GM19193 (cell line): Measurements from ENCODE around the gene PAEP.

Experiments
- POLR2A ChIP-seq: IDR thresholded peaks from 4 replicates; pipeline ENCODE4 v1.6.1; 2011; ENCODE audit not compliant: insufficient read depth, insufficient read length; ENCODE audit errors: extremely low read depth

PAEP gene

DNA sequence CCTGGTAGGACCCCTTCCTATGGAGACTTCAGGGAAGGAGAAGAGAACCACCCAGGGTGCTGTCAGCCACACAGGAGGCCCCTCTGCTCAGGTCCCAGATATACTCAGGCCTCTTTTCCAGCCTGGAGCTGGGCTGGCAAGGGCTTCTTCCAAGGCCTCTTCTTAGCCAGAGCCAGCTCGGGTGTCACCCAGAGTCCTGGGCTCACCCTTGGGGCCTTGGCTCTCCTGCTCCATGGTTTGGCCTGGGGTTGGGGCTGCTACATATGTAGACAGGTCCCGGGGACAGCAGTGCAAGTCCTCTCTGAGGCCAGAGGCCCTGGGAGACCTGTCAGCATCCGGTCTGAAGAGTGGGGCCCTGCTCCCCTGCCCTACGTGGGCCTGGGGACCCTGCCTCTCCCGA is 22.8 kb downstream of the PAEP start:
- no peak for TF ChIP-seq POLR2A

DNA sequence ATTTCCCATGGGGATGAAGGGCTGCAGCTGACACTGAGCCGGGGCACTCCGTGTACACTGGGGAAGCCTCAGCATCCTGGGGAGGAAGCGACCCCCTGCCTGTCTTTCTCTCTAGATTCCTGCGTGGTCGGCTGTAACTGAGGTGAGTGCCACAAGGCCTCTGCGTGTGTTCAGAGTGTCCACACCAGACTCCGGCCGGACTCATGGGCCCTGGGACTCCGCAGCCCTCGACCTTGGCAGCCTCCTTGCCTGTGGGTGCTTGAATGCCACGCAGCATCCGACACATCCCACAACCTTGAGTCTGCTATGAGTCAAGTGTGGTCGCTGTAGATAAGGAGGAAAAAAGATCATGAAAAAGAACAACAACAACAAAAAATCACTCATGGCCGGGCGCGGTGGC is 23.4 kb downstream of the PAEP start:
- TF ChIP-seq POLR2A, result no peak

DNA sequence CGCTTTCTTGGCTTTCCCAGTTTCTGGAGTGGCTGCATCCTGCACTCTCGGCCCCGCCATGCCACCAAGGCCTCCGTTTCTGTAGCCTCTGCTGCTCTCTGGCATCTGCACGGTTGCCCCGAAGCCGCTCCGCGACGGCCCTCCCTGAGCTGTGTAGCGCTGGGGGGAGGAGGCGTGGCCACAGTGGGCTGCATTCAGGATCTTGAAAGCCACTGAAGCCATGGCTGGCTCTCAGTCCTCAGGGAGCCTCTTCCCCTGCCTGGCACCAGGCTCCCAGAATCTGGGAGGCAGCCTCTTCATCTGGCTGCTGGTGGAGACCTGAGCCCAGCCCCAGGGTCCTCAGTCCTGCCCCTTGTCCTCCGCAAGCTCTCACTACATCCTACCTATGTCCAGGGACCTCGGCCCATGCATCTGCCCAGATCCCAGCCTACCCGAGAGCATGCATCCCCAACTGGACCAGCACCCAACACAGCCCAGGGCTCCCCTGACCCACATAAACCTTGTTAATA is 25.1 kb downstream of the PAEP start:
- TF ChIP-seq POLR2A, result no peak

DNA sequence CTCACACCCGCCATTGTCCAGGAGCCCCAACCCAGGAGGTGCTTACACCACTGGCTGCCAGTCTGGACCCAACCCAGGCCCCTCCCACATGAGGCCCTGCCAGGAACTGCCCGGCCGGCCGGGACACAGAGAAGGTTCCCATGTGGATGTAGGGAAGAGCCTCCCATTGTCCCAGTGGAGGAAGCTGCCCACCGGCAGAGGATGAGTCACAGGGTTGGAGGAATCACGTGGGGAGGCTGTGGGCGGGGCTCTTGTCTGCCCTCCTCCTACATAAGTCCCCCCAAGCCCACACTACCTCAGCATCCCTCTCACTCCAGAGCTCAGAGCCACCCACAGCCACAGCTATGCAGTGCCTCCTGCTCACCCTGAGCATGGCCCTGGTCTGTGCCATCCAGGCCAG is 26.1 kb downstream of the PAEP start:
- no peak for TF ChIP-seq POLR2A

DNA sequence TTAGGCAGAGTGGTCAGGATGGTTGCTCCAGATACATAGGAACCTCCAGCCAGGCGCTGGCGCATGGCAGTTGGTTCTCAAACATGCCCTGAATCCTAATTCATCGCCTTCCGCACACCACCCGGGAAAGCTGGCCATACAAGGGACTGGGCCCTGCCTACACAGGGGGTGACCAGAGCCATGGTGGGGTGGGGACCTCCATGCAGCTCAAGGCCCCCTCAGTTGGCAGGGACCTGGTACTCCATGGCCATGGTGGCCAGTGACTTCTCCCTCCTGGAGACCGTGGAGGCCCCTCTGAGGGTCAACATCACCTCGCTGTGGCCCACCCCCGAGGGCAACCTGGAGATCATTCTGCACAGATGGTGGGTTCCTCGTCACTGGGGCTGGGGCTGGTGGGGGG is 26.8 kb downstream of the PAEP start:
- no peak for TF ChIP-seq POLR2A

DNA sequence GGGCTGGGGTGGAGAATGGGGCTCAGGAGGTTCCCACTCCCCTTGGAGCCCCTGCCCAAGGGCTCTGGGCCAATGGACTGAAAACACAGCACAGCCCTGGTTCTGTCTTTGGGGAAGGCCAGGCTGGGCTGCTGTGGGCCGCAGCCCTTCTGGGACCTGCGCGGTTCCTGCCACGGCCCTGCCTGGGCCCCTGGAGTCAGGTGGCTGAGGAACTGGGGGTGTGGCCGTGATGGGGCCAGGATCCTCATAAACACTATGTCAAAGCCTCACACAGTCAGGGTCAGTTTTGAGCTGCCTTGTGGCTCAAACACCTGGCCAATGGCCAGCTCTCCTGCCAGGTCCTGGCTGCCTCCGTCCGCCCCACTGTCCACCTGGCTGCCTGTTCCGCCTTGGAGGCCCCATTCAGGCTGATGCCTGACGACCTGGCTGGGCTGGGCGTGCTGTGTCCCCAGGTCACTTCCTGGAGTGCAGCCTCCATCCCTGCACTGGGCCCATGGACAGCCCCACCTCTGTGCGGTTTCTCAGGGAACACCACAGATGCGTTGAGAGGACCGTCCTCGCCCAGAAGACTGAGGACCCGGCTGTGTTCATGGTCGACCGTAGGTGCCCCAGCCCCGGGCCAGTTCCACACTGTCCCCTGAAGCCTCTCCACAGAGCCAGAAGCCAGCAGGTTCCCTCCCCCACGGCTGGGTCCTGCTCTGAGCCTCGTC is 27.5 kb downstream of the PAEP start:
- TF ChIP-seq POLR2A, result no peak

DNA sequence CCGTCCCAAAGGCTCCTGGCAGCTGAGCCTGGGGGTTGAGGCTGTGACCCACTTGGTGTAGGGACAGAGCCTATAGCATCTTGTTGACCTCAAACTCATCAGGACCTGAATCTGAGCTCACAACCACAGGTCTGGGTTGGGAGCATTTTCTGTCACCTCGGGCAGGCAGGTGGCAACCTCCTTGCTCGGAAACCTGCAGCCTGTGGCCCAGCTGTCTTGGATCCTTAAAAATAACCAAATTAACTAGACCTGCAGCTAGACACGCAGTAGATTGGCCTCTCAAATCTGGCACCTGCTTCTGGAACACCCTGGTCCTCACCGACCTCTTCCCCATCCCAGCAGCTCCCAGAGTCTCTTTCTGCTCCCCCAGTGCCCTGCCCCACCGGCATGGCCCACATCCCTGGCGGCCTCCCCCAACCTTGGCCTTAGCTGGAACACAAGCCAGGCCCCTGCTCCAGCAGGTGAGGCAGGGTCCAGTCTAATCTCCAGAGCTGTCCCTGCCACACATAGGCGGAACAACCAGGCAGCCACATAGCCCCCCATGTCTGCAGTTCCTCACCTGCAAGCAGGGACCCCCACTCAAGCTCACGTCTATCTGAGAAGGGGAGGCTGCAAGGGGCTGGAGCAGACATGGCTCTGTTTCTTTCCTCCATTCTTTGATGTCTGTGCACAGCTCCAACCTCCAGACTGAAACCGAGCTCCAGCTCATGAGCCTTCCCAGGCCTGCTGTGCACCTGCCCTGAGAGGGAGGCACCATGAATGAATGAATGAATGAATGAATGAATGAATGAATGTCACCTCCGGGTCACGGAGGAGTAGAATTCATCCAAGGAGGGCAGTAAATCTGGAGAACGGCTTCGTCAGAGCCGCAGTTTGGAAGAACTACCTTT is 28.3 kb downstream of the PAEP start:
- TF ChIP-seq POLR2A, result no peak

DNA sequence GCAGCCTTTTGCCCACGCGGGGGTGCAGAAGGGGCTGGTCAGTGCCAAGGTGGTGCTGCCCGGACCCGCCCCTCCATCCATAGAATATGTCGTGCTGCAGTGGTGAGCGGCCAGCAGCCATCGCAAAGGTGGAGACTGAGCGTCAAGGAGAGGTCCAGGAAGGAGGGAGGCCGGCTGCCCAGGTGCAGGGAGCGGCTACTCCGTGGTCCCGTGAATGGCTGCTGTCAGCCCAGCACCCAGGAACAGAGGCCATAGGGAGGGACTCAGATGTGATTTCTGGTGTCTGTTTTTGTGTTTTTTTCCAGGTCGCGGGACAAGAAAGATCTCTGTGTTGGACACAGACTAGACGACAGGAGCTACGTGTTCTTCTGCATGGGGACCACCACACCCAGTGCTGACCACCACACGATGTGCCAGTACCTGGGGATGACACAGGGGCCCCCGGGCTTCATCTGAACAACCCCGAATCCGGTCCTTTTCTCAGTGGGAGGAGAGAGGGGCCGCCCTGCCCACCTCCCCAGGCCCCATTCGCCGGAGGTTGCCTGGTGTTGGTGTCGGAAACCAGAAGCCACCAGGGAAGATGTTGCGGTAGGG is 29.0 kb downstream of the PAEP start:
- no peak for TF ChIP-seq POLR2A

DNA sequence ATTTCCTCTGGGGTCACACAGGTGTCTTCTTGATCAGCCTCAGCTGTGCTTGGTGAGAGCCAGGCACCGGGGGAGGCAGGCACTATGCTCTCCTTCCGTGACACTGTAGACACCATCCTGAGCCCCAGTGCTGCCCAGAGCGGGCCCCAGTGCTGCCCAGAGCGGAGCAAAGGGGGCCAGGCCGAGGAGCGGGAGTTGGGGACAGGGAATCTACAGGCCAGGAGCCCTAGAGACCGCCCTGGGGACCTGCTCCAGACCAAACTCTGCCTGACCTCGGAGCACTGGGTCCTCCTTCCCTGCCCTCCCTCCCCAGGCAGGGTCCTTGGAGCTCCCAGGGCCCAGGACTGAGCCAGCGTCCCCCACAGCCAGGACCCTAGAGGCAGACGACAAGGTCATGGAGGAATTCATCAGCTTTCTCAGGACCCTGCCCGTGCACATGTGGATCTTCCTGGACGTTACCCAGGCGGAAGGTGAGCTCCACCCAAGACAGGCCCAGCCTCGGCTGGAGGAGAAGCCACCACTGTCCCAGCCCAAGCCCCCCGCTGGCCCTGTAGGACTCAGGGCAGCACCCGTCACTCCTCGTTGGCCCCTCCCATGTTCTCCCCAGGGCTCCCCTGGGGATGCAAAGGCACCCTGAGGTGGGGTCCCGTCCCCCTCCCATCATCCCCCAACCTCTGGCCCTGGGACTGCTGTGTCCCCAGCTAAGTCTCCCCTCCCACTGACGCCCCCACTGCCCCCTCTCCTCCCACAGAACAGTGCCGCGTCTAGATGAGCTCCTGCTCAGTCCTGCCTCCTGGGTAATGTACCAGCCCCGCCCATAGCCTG is 30.2 kb downstream of the PAEP start:
- no peak for TF ChIP-seq POLR2A

DNA sequence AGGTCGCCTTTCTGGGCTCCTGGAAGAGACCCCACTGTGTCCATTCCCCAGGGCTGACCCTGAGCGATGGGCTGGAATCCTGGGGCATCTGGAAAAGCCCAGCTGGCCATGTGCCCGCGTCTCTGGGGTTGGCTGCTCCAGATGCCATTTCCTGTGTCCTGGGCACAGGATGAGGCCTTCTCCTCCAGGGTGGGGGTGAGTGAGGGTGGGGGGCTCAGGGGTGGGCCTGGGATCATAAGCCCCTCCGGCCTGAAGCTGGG is 30.7 kb downstream of the PAEP start:
- TF ChIP-seq POLR2A, result no peak

DNA sequence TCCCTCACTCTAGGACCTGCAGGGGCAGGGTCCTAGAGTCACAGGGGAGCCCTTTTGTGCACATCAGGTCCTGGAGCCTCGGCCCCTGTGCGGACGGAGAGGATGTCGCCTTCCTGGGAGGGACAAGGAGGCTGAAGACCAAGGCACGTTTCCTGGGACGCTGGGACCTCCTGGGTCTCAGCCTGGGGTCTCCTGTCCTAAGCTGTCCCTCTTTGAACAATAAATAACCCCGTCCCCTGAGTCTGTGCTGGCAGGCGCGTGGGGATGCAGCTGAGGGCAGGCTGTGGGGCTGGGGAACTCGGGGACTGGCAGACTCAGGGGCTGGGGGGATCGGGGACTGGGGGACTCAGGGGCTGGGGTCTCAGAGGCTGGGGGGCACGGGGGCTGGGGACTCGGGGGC is 31.1 kb downstream of the PAEP start:
- TF ChIP-seq POLR2A, result no peak

DNA sequence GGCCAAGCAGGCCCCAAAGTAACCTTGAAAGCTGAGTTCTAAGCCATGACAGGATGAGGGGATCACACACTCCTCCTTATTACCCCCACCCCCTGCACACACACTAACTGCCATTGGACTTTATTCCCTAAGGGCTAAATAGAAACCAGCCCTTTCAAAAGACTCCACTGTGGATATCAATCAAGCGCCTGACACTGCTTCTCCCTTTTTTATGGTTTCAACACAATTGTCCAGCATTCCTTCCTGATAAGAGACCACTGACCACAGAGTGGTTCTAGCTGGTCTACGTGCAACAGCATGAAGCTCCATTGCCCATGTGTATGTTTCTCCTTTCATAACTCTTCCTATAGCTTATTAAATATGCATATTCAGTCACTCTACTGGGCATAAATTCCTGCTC is 34.7 kb downstream of the PAEP start:
- TF ChIP-seq POLR2A, result no peak

DNA sequence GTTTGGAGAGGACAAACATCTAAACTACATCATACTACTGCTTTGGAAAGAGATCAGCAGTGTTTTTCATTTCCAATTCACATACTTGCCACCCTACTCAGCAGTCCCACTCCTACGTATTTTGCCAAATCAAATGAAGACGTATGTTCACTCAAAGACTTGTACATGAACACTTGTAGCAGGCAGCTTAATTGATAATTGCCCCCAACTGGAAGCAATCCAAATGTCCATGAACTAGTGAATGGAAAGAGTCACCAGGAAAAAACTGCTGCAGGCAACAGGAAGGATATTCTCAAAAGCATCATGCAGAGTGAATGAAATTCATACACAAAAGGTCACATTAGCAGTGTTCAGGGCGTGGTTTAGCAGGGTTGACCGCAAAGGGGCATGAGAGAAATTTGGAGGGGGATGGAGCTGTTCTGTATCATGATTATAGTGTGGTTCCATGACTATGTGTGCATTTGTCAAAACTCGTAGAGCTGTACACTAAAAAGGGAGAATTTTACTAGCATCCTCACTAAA is 38.8 kb downstream of the PAEP start:
- TF ChIP-seq POLR2A, result no peak

DNA sequence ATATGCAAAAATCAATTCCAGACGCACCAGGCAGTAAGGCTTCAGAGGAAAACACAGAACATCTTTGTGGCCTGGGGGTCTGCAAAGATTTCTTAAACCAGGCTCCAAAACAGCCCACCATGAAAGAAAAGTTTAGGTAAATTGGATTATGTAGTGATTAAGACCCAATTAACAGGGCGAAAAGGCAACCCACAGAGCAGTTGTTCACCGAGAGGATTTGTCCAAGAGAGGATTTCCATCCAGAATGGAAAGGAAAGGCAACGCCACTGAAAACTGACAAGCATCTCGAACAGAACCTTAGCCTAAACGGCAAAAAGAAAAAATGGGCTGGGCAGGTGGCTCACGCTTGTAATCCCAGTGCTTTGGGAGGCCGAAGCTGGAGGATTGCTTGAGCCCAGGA is 40.4 kb downstream of the PAEP start:
- TF ChIP-seq POLR2A, result no peak

DNA sequence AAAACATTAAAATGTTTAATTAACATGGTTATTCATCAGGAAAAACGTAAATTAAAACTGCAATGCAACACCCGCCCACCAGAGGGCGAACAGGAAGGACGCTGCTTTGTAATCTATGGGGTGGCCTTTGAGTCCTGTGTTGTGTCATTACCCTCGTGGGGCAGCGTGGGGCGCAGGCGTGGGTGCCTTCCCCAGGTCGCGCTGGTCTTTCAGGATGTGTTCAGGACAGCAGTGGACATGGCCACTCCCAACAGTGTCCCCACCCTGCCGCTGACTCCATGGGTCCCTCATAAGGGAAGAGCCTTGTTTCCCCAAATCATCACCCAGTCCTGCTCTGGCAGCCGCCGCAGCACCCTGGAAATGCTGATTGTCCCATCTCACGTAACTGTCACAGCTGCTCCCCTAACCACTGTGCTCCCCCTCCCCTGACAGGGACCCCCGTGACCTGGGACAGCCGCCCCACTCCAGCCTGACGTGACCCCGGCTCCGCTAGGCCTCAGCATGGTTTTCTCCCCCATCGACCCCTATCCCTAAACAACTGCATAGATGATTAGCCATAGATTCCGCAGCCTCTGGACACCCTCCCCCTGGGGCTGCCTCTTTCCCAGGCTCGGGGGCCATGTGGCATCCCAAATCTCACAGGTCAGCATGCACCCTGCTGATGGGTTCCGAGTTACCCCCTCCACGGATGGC is 41.4 kb downstream of the PAEP start:
- TF ChIP-seq POLR2A, result no peak
